Right ventricle myocardium inferior (tissue), 1 donor: ENCODE results near the gene CPZ. TPM values are rescaled to one million over a fixed set of nuclear protein-coding genes. Genes with fewer than 3 reads are reported as not detected.
"Not testable (repeated sequence)": the region's sequence is repeated elsewhere in the genome, so short reads cannot be mapped to it uniquely, and the experiment has no call there.

Source experiments
- ATAC-seq: fragments of 200-7000 bp; cut with Tn5 transposase; one replicate; pipeline ENCODE4 v1.9.1; 2020; ENCODE audit warnings: mild to moderate bottlenecking, moderate library complexity
- DNase-seq: peaks from one replicate; pipeline ENCODE4 v3.0.0; 2021; ENCODE audit errors: missing footprints
- intact Hi-C: fragments of 100-400 bp; cut with DNase I; formaldehyde crosslinking; loops from one replicate; pipeline ENCODE4 v1.11.0; 2022
- total RNA-seq: library from RNA; stranded (reverse); fragmentation: NEBNext Ultra II Directional; extraction: Animal tissue kit (Norgen Biotek cat#: 25700); gene quantifications from one replicate; pipeline ENCODE4 v1.2.1, GENCODE V29; 2021
- donor health status: DM: no; HTN: yes; CAD: no; lungs with severe emphysema.

The CPZ gene
- total RNA-seq, 1 donor from 2014 or later: 0.41 TPM

GRCh38 chr4:8555716-8556115, 36.8 kb upstream of the CPZ start:
- DNase-seq: no peak
- no peak for ATAC-seq
- intact Hi-C loops: no loop called here

GRCh38 chr4:8556341-8557150, 36.0 kb upstream of the CPZ start:
- intact Hi-C loops: no loop called here
- ATAC-seq (no peak), DNase-seq (no peak)

GRCh38 chr4:8557151-8558076, 35.2 kb upstream of the CPZ start:
- ATAC-seq (no peak), DNase-seq (no peak)
- intact Hi-C loops: no loop called here

- ATAC-seq (no peak), DNase-seq (peak; percentile 59)
- intact Hi-C loops: no loop called here
Observed at GRCh38 chr4:8558080-8558960, 34.2 kb upstream of the CPZ start.

- intact Hi-C loops: no loop called here
- no peak for ATAC-seq
- DNase-seq: no peak
Observed at GRCh38 chr4:8559011-8559410, 33.6 kb upstream of the CPZ start.

GRCh38 chr4:8559524-8560264, 32.9 kb upstream of the CPZ start:
- ATAC-seq (no peak), DNase-seq (no peak)
- intact Hi-C loops: no loop called here

- intact Hi-C loops: no loop called here
- ATAC-seq (no peak), DNase-seq (peak; percentile 57)
Observed at GRCh38 chr4:8560265-8561047, 32.1 kb upstream of the CPZ start.

GRCh38 chr4:8564595-8564994, 28.0 kb upstream of the CPZ start:
- intact Hi-C loops: no loop called here
- ATAC-seq (no peak), DNase-seq (no peak)

- ATAC-seq (no peak), DNase-seq (no peak)
- intact Hi-C loops: no loop called here
Observed at GRCh38 chr4:8568068-8568668, 24.4 kb upstream of the CPZ start.

- intact Hi-C loops: no loop called here
- ATAC-seq (no peak), DNase-seq (no peak)
Observed at GRCh38 chr4:8570201-8570600, 22.4 kb upstream of the CPZ start.

GRCh38 chr4:8571702-8572685, 20.6 kb upstream of the CPZ start:
- intact Hi-C loops: no loop called here
- no peak for ATAC-seq
- no peak for DNase-seq

- no peak for DNase-seq
- intact Hi-C loops: no loop called here
- ATAC-seq: no peak
Observed at GRCh38 chr4:8573266-8573665, 19.3 kb upstream of the CPZ start.

GRCh38 chr4:8574796-8575370, 17.7 kb upstream of the CPZ start:
- DNase-seq: no peak
- intact Hi-C loops: no loop called here
- no peak for ATAC-seq

GRCh38 chr4:8575457-8575856, 17.1 kb upstream of the CPZ start:
- no peak for DNase-seq
- intact Hi-C loops: no loop called here
- no peak for ATAC-seq

- ATAC-seq, DNase-seq, intact Hi-C loops: not testable (repeated sequence)
Observed at GRCh38 chr4:8576591-8576990, 16.0 kb upstream of the CPZ start.

- no peak for DNase-seq
- intact Hi-C loops: no loop called here
Observed at GRCh38 chr4:8577046-8577445, 15.5 kb upstream of the CPZ start.

More at GRCh38 chr4:8577046-8577445, 15.5 kb upstream of the CPZ start:
- ATAC-seq: no peak
